K562 (cell line): ENCODE results near the gene NUBP2. TPM values are rescaled to one million over a fixed set of nuclear protein-coding genes. Genes with fewer than 3 reads are reported as not detected.

Experiments used
- ATAC-seq: fragments of 200-7000 bp; cut with Tn5 transposase; 3 replicates; pipeline ENCODE4 v1.9.1; 2020; ENCODE audit warnings: moderate library complexity
- BruUV-seq: library from RNA; stranded (reverse); fragments of 400-500 nt; replicated peaks from 2 replicates; lab custom pipeline; 2021; lab: Mats Ljungman, UMichigan
- CTCF ChIA-PET: fragments of 300-600 bp; formaldehyde crosslinking; extraction: SDS; loops from one replicate; lab custom pipeline; 2021; ENCODE audit warnings: low intra/inter-chr PET ratio; lab: Yijun Ruan, JAX
- POLR2A ChIA-PET: fragments of 300-600, 350-650 bp; sonication (Branson Sonifier 250); formaldehyde crosslinking; extraction: SDS; loops from one replicate; lab custom pipeline; 2021; ENCODE audit warnings: antibody characterized with exemption, inconsistent platforms; lab: Yijun Ruan, JAX
- DNase-seq, 4 experiments: peaks; one replicate each; pipeline versions ENCODE4 v3.0.0 to v3.0.0-alpha.2; 2011 to 2018; ENCODE audit warnings: low spot score in 3 of 4, mixed read lengths in 3 of 4; ENCODE audit errors: extremely low read depth in 1 of 4
- FAIRE-seq: peaks from 2 replicates; lab custom pipeline; 2011; peaks lifted over from hg19 to GRCh38; lab: Jason Lieb, UNC
- H2AFZ ChIP-seq: 2 replicates; pipeline ENCODE4 v1.6.0; 2011; ENCODE audit warnings: low read depth, low read length, control low read depth, inconsistent platforms
- H3K27ac ChIP-seq: fragments of 200-600 bp; 3 replicates; pipeline ENCODE4 v1.8.0; 2011; ENCODE audit warnings: low read depth, mild to moderate bottlenecking, control low read depth, inconsistent platforms, low read length, moderate library complexity, mixed read lengths; ENCODE audit errors: extremely low read depth
- H3K27me3 ChIP-seq, 2 experiments: fragments of 300-600 bp in 1 of 2; 2 replicates in 1 of 2; 3 replicates in 1 of 2; pipeline versions ENCODE4 v1.6.0 to v1.8.0; 2011; ENCODE audit warnings: inconsistent platforms in 2 of 2, low read length in 2 of 2, mild to moderate bottlenecking in 1 of 2, mixed read lengths in 1 of 2, moderate library complexity in 1 of 2; ENCODE audit not compliant: control insufficient read depth in 2 of 2, insufficient read depth in 2 of 2
- H3K36me3 ChIP-seq: fragments of 300-600 bp; 3 replicates; pipeline ENCODE4 v1.8.0; 2011; ENCODE audit warnings: mild to moderate bottlenecking, low read length, inconsistent platforms; ENCODE audit not compliant: control insufficient read depth, insufficient read depth
- H3K4me1 ChIP-seq, 2 experiments: fragments of 200-600 bp in 1 of 2; replicated peaks in 1 of 2; 2 replicates in 1 of 2; 3 replicates in 1 of 2; pipeline versions ENCODE4 v1.5.1 to v1.8.0; 2011; ENCODE audit warnings: inconsistent platforms in 2 of 2, low read length in 2 of 2, mild to moderate bottlenecking in 1 of 2, mixed read lengths in 1 of 2, moderate library complexity in 1 of 2; ENCODE audit not compliant: control insufficient read depth in 2 of 2, insufficient read depth in 2 of 2
- H3K4me2 ChIP-seq: 2 replicates; pipeline ENCODE4 v1.6.1; 2011; ENCODE audit warnings: low read length, control low read depth, inconsistent platforms, mixed read lengths; ENCODE audit not compliant: insufficient read depth
- H3K4me3 ChIP-seq: fragments of 200-600 bp; sonication (generic), shearing (Covaris generic); 2 replicates; pipeline ENCODE4 v1.5.1; 2016; ENCODE audit warnings: control low read depth, inconsistent platforms
- H3K79me2 ChIP-seq: fragments of 200-600 bp; 3 replicates; pipeline ENCODE4 v1.8.0; 2011; ENCODE audit warnings: low read length, inconsistent platforms; ENCODE audit not compliant: control insufficient read depth, insufficient read depth
- H3K9ac ChIP-seq, 2 experiments: 2 replicates each; pipeline versions ENCODE4 v1.6.0 to v1.6.1; 2011; ENCODE audit warnings: low read depth in 2 of 2, low read length in 2 of 2, control low read depth in 1 of 2, inconsistent platforms in 1 of 2, mild to moderate bottlenecking in 1 of 2, mixed read lengths in 1 of 2; ENCODE audit not compliant: insufficient read depth in 1 of 2
- H3K9me1 ChIP-seq: one replicate; pipeline ENCODE4 v1.6.0; 2011; ENCODE audit warnings: inconsistent platforms, mild to moderate bottlenecking, low read length, moderate library complexity; ENCODE audit not compliant: control insufficient read depth, insufficient read depth
- H3K9me3 ChIP-seq: replicated peaks from 2 replicates; pipeline ENCODE4 v1.5.1; 2011; ENCODE audit warnings: low read depth, low read length, inconsistent platforms; ENCODE audit not compliant: control insufficient read depth, insufficient read depth
- H4K20me1 ChIP-seq: replicated peaks from 2 replicates; pipeline ENCODE4 v1.6.1; 2011; ENCODE audit warnings: low read length, inconsistent platforms, mixed read lengths; ENCODE audit not compliant: control insufficient read depth, insufficient read depth
- FOXP1 ChIP-seq: sonication (generic); formaldehyde crosslinking; IDR thresholded peaks from 2 replicates; pipeline ENCODE4 v1.8.0; 2022; ENCODE audit warnings: mild to moderate bottlenecking, missing genetic modification reagents
- KLF10 ChIP-seq: fragments of 250-450 bp; sonication (Bioruptor Pico); IDR thresholded peaks from 2 replicates; pipeline ENCODE4 v1.6.1; 2021; ENCODE audit warnings: matching md5 sums
- MAFK ChIP-seq: IDR thresholded peaks from 2 replicates; pipeline ENCODE4 v1.6.1; 2011; ENCODE audit warnings: low read length, improper control_type of control experiment
- MED1 ChIP-seq: sonication (generic); formaldehyde crosslinking; IDR thresholded peaks from 2 replicates; pipeline ENCODE4 v1.8.1; 2023; ENCODE audit warnings: missing genetic modification reagents, borderline replicate concordance
- MTA3 ChIP-seq: fragments of 450-650 bp; formaldehyde crosslinking; IDR thresholded peaks from 2 replicates; pipeline ENCODE4 v1.6.1; 2017; ENCODE audit warnings: mild to moderate bottlenecking, borderline replicate concordance
- NFE2 ChIP-seq: IDR thresholded peaks from 2 replicates; pipeline ENCODE4 v1.6.1; 2014; ENCODE audit warnings: antibody characterized with exemption, low read depth
- PHF21A ChIP-seq: fragments of 450-650 bp; IDR thresholded peaks from 2 replicates; pipeline ENCODE4 v1.6.1; 2017; ENCODE audit warnings: low read depth, borderline replicate concordance
- SIN3A ChIP-seq, 2 experiments: fragments of 150-350 bp in 1 of 2; IDR thresholded peaks; 2 replicates each; pipeline ENCODE4 v1.6.1; 2011 to 2016; ENCODE audit warnings: borderline replicate concordance in 2 of 2, low read depth in 2 of 2, low read length in 2 of 2, mild to moderate bottlenecking in 2 of 2, moderate library complexity in 2 of 2; ENCODE audit not compliant: control insufficient read depth in 1 of 2
- SMAD2 ChIP-seq: fragments of 150-350 bp; IDR thresholded peaks from 2 replicates; pipeline ENCODE4 v1.6.1; 2014; ENCODE audit warnings: low read depth, mild to moderate bottlenecking, low read length
- SP1 ChIP-seq: sonication (generic); formaldehyde crosslinking; IDR thresholded peaks from 2 replicates; pipeline ENCODE4 v1.8.1; 2022; ENCODE audit warnings: mild to moderate bottlenecking, missing genetic modification reagents
- U2AF1 ChIP-seq: fragments of 200-400 bp; formaldehyde crosslinking; optimal IDR thresholded peaks from 2 replicates; pipeline ENCODE3; 2017; ENCODE audit warnings: mild to moderate bottlenecking, low read depth, low read length, moderate library complexity
- ZFX ChIP-seq: sonication (generic); formaldehyde crosslinking; IDR thresholded peaks from 2 replicates; pipeline ENCODE4 v1.8.0; 2022; ENCODE audit warnings: mild to moderate bottlenecking, missing genetic modification reagents, moderate library complexity
- ZNF140 ChIP-seq: fragments of 250-450 bp; sonication (Bioruptor Pico); IDR thresholded peaks from 2 replicates; pipeline ENCODE4 v1.8.0; 2021; ENCODE audit warnings: moderate library complexity, mild to moderate bottlenecking, inconsistent platforms
- ZNF316 ChIP-seq: fragments of 450-650 bp; IDR thresholded peaks from 2 replicates; pipeline ENCODE4 v1.6.1; 2016
- ZNF347 ChIP-seq: fragments of 450-650 bp; formaldehyde crosslinking; IDR thresholded peaks from 2 replicates; pipeline ENCODE4 v1.4.0; 2020; ENCODE audit warnings: low read depth, mild to moderate bottlenecking, moderate library complexity
- WGBS: fragments of 100-300 bp; shearing (Covaris generic); methylation state at CpG from one replicate; pipeline ENCODE4 v1.1.6; 2016; ENCODE audit warnings: low coverage, mixed read lengths; ENCODE audit not compliant: insufficient coverage; ENCODE audit errors: missing lambda C conversion rate; 5-methylcytosine and 5-hydroxymethylcytosine counted together
- in situ Hi-C: fragments of 300-500 bp; cut with MboI; formaldehyde crosslinking; loops from 4 replicates; pipeline ENCODE4 v1.15.0; 2018; ENCODE audit warnings: inconsistent platforms, mixed read lengths
- intact Hi-C: fragments of 100-400 bp; cut with micrococcal nuclease; formaldehyde crosslinking; loops from 2 replicates; pipeline ENCODE4 v1.14.2; 2022
- polyA plus RNA-seq, 8 experiments: library from polyadenylated mRNA; depleted of rRNA in 4 of 8; stranded (reverse) in 5 of 8; unstranded in 3 of 8; fragments of >200 nt; fragmentation: Nextera tagmentation in 2 of 8; fragmentation: Illumina TruSeq in 1 of 8; extraction: Ambion mirVana in 2 of 8; extraction: Trizol in 1 of 8; gene quantifications; 2 replicates each; pipeline versions ENCODE4 v1.2.1 to v1.2.3, GENCODE V29; 2011 to 2014; ENCODE audit warnings: inconsistent platforms in 1 of 8, missing spikeins in 1 of 8
- total RNA-seq, 7 experiments: library from RNA; depleted of rRNA in 6 of 7; stranded (reverse); fragments of >200 nt in 6 of 7; fragmentation: Illumina TruSeq in 2 of 7; extraction: Trizol in 2 of 7; gene quantifications; 2 replicates each; pipeline versions ENCODE4 v1.2.1 to v1.2.3, GENCODE V29; 2011 to 2021; ENCODE audit warnings: low replicate concordance in 1 of 7
- TF ChIP-seq, protein P1 (sequence below): fragments of 250-450 bp; sonication (Bioruptor Pico); IDR thresholded peaks from 2 replicates; pipeline ENCODE4 v1.4.0; 2020; ENCODE audit warnings: mild to moderate bottlenecking, moderate library complexity
- TF ChIP-seq, protein P2 (sequence below), 3 experiments: fragments of 200-800 bp in 1 of 3; sonication (Bioruptor generic) in 1 of 3; sonication (generic) in 1 of 3; formaldehyde crosslinking in 1 of 3; IDR thresholded peaks; 2 replicates each; pipeline versions ENCODE4 v1.6.1 to v1.8.0; 2016 to 2022; ENCODE audit warnings: mild to moderate bottlenecking in 2 of 3, missing compliant biosample characterization in 2 of 3, missing genetic modification characterization in 2 of 3, missing genetic modification reagents in 1 of 3
- TF ChIP-seq, protein P3 (sequence below): sonication (generic); formaldehyde crosslinking; IDR thresholded peaks from 2 replicates; pipeline ENCODE4 v1.5.0; 2020; ENCODE audit warnings: missing genetic modification reagents
- TF ChIP-seq, protein P4 (sequence below): fragments of 450-650 bp; conservative IDR thresholded peaks from 2 replicates; pipeline ENCODE4 v1.6.1; 2016; ENCODE audit warnings: missing genetic modification characterization, low read depth, mild to moderate bottlenecking, control low read depth, missing compliant biosample characterization

The NUBP2 gene
- total and polyA plus RNA-seq, 9 of the 15 experiments (the other 6 are each of a cell fraction or from before 2014, with no cell fraction given), result 1.8 to 115 (median 24.0) TPM

DNA sequence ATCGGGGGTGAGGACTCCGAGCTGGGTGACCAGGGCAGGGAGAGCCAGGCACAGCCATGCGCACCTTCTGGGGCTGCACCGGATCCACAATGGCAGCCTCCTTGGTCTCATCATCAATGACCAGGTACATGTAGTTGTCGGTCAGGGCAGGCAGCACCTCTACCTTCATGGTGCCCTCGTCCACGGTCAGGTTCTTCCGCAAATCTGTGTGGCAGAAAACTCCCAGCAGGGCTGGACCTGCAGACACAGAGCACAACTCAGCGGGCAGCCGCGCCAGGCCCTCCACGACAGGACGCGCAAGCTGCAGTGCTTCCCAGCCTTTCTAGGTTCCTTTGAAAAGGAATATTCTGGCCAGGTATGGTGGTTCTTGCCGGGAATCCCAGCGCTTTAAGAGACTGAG, 40.0 kb downstream of the NUBP2 start:
- H3K9me1 ChIP-seq, result no peaks in the 10 kb centered on the region
- H3K27ac ChIP-seq, result no peak overlapping the region
- no peak overlapping the region for H2AFZ ChIP-seq
- peak overlapping the region in 1 of 2 experiments; percentile 22; a peak in 1 of 4 replicates for H3K9ac ChIP-seq
- in situ Hi-C loops, result no loop called here
- FAIRE-seq (no peak), ATAC-seq (no peak), DNase-seq (no peak)
- intact Hi-C loops, result no loop called here
- no peaks in the 10 kb centered on the region for H3K27me3 ChIP-seq
- TF ChIP-seq MED1 (CRISPR knock-in tag) (no peak), ZNF347 (CRISPR knock-in tag) (no peak), U2AF1 (no peak), ZNF316 (no peak), ZFX (CRISPR knock-in tag) (no peak), KLF10 (no peak), SMAD2 (no peak), MAFK (no peak), ZNF140 (CRISPR knock-in tag) (no peak), MTA3 (no peak), SIN3A (IDR thresholded peaks at IDR 0.05; ENCODE audit: borderline replicate concordance in 2 of 2, control insufficient read depth in 1 of 2, low read depth in 2 of 2, low read length in 2 of 2) (no peak), SP1 (CRISPR knock-in tag) (no peak), PHF21A (no peak), NFE2 (no peak), FOXP1 (no peak)
- TF ChIP-seq, protein P1, sequence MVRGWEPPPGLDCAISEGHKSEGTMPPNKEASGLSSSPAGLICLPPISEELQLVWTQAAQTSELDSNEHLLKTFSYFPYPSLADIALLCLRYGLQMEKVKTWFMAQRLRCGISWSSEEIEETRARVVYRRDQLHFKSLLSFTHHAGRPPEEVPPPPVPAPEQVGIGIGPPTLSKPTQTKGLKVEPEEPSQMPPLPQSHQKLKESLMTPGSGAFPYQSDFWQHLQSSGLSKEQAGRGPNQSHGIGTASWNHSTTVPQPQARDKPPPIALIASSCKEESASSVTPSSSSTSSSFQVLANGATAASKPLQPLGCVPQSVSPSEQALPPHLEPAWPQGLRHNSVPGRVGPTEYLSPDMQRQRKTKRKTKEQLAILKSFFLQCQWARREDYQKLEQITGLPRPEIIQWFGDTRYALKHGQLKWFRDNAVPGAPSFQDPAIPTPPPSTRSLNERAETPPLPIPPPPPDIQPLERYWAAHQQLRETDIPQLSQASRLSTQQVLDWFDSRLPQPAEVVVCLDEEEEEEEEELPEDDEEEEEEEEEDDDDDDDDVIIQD, result no peak
- TF ChIP-seq, protein P2, sequence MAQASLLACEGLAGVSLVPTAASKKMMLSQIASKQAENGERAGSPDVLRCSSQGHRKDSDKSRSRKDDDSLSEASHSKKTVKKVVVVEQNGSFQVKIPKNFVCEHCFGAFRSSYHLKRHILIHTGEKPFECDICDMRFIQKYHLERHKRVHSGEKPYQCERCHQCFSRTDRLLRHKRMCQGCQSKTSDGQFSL (CRISPR knock-in tag; IDR thresholded peaks at IDR 0.05), result no peak
- TF ChIP-seq, protein P2 (tag; IDR thresholded peaks at IDR 0.05), result no peak
- TF ChIP-seq, protein P3, sequence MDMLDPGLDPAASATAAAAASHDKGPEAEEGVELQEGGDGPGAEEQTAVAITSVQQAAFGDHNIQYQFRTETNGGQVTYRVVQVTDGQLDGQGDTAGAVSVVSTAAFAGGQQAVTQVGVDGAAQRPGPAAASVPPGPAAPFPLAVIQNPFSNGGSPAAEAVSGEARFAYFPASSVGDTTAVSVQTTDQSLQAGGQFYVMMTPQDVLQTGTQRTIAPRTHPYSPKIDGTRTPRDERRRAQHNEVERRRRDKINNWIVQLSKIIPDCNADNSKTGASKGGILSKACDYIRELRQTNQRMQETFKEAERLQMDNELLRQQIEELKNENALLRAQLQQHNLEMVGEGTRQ (CRISPR knock-in tag), result no peak
- TF ChIP-seq, protein P4, sequence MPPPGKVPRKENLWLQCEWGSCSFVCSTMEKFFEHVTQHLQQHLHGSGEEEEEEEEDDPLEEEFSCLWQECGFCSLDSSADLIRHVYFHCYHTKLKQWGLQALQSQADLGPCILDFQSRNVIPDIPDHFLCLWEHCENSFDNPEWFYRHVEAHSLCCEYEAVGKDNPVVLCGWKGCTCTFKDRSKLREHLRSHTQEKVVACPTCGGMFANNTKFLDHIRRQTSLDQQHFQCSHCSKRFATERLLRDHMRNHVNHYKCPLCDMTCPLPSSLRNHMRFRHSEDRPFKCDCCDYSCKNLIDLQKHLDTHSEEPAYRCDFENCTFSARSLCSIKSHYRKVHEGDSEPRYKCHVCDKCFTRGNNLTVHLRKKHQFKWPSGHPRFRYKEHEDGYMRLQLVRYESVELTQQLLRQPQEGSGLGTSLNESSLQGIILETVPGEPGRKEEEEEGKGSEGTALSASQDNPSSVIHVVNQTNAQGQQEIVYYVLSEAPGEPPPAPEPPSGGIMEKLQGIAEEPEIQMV (tag), result no peak
- no peak overlapping the region for H3K4me2 ChIP-seq
- H3K36me3 ChIP-seq, result no peaks in the 10 kb centered on the region
- 0 out of 2 replicates have a peak, but pooled peaks cover 6% of the 10 kb centered on the region for H4K20me1 ChIP-seq
- no peak overlapping the region for H3K4me3 ChIP-seq
- WGBS, result 89% methylated on average over 14 of the region's 16 CpGs
- peaks cover 3 to 57% of the 10 kb centered on the region in 2 experiments; a peak in 3 of 5 replicates for H3K4me1 ChIP-seq
- ChIA-PET POLR2A (interaction anchor here (0.7 kb wide), 1 partner anchor 26 kb away, joined by 4 read pairs; no protein-coding TSS in a partner anchor), CTCF (no interaction called here)
- no TSS peak for BruUV-seq
- H3K9me3 ChIP-seq, result no peaks in the 10 kb centered on the region
- H3K79me2 ChIP-seq, result peaks cover 12% of the 10 kb centered on the region
